ENCODE measurements around the gene TMEM59L. TPM values are rescaled to one million over a fixed set of nuclear protein-coding genes. Genes with fewer than 3 reads are reported as not detected.
A peak's percentile ranks its signal among the peaks of the same experiment; 100 is the strongest.

TMEM59L gene
- polyA plus RNA-seq, 1 of the 3 experiments (the other 2 are of a cell fraction): 9.6 TPM

DNA sequence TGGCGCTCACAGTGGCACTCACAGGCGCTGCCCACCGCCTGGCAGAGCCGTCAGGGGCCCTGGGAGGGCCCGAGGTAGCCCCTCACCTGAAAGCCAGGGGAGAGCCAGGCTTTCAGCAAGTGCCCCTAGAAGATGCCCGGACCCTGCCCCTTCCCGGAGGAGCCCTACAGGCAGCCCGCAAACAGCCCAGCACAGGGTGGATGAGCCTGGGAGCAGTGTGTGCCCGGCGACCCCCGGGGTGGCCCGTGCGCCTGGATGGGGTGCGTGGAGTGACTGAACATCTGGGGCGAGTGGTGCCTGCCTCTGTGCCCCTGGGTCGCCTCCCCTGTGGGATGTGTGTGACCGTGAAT, 7.5 kb upstream of the TMEM59L start:
- no peak overlapping the region for H3K4me2 ChIP-seq
- peaks cover 48% of the 10 kb centered on the region for H3K27me3 ChIP-seq (ENCODE audit: insufficient read depth)
- no peaks in the 10 kb centered on the region; a peak in 1 of 4 replicates for H3K4me1 ChIP-seq (ENCODE audit: control insufficient read depth in 1 of 2, insufficient read depth in 2 of 2, low read depth in 1 of 2, low read length in 1 of 2)
- no peaks in the 10 kb centered on the region for H4K20me1 ChIP-seq (ENCODE audit: insufficient read depth)
- no peaks in the 10 kb centered on the region for H3K36me3 ChIP-seq (replicated peaks in 1 of 2; ENCODE audit: control insufficient read depth in 1 of 2, insufficient read depth in 2 of 2, low read length in 1 of 2)
- H3K27ac ChIP-seq (ENCODE audit: low read depth in 2 of 2, low read length in 1 of 2): no peak overlapping the region
- peaks cover 27% of the 10 kb centered on the region for H3F3A ChIP-seq (replicated peaks; ENCODE audit: insufficient read depth)
- no peaks in the 10 kb centered on the region for H3K79me2 ChIP-seq (ENCODE audit: insufficient read depth)
- peak; percentile 45 for DNase-seq
- WGBS (ENCODE audit: low lambda C conversion rate): 32% methylated on average over 10 of the region's 17 CpGs
- no peak overlapping the region for H3K4me3 ChIP-seq (ENCODE audit: low read depth in 2 of 2, low read length in 1 of 2)
- no peaks in the 10 kb centered on the region for H3K9me3 ChIP-seq
- ChIA-PET POLR2A (no interaction called here), CTCF (interaction anchor here (1.7 to 2.8 kb wide), 6 partner anchors 10 to 261 kb away, joined by 3 to 19 read pairs (median 7); no protein-coding TSS in a partner anchor)
- H3K9me2 ChIP-seq: no peaks in the 10 kb centered on the region
- no peak overlapping the region for H2AFZ ChIP-seq (ENCODE audit: low read depth)
- no peak for TF ChIP-seq YY1 (IDR thresholded peaks at IDR 0.05; ENCODE audit: low read depth)
- TF ChIP-seq MEF2A (IDR thresholded peaks at IDR 0.05; ENCODE audit: borderline replicate concordance, low read depth): no peak
- no peak for TF ChIP-seq NRF1 (IDR thresholded peaks at IDR 0.05; ENCODE audit: low read depth, low read length)
- no peak for TF ChIP-seq MAX (IDR thresholded peaks at IDR 0.05; ENCODE audit: low read depth)
- TF ChIP-seq ZBTB33 (IDR thresholded peaks at IDR 0.05; ENCODE audit: borderline replicate concordance, low read depth): no peak
- TF ChIP-seq RXRA (IDR thresholded peaks at IDR 0.05; ENCODE audit: borderline replicate concordance, low read depth): no peak
- no peak for TF ChIP-seq POLR2AphosphoS5 (IDR thresholded peaks at IDR 0.05; ENCODE audit: low read depth, low read length)
- TF ChIP-seq EZH2phosphoT487 (IDR thresholded peaks at IDR 0.05; ENCODE audit: borderline replicate concordance, low read depth): no peak
- no peak for TF ChIP-seq FOXJ3 (CRISPR knock-in tag; IDR thresholded peaks at IDR 0.05)
- TF ChIP-seq, protein P1, sequence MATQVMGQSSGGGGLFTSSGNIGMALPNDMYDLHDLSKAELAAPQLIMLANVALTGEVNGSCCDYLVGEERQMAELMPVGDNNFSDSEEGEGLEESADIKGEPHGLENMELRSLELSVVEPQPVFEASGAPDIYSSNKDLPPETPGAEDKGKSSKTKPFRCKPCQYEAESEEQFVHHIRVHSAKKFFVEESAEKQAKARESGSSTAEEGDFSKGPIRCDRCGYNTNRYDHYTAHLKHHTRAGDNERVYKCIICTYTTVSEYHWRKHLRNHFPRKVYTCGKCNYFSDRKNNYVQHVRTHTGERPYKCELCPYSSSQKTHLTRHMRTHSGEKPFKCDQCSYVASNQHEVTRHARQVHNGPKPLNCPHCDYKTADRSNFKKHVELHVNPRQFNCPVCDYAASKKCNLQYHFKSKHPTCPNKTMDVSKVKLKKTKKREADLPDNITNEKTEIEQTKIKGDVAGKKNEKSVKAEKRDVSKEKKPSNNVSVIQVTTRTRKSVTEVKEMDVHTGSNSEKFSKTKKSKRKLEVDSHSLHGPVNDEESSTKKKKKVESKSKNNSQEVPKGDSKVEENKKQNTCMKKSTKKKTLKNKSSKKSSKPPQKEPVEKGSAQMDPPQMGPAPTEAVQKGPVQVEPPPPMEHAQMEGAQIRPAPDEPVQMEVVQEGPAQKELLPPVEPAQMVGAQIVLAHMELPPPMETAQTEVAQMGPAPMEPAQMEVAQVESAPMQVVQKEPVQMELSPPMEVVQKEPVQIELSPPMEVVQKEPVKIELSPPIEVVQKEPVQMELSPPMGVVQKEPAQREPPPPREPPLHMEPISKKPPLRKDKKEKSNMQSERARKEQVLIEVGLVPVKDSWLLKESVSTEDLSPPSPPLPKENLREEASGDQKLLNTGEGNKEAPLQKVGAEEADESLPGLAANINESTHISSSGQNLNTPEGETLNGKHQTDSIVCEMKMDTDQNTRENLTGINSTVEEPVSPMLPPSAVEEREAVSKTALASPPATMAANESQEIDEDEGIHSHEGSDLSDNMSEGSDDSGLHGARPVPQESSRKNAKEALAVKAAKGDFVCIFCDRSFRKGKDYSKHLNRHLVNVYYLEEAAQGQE (IDR thresholded peaks at IDR 0.05; ENCODE audit: low read depth, low read length): no peak
- TF ChIP-seq NFIC (IDR thresholded peaks at IDR 0.05; ENCODE audit: borderline replicate concordance): no peak
- no peak for TF ChIP-seq FOXM1 (IDR thresholded peaks at IDR 0.05; ENCODE audit: low read depth)
- TF ChIP-seq TCF12 (IDR thresholded peaks at IDR 0.05): no peak
- no peak for TF ChIP-seq TEAD4 (IDR thresholded peaks at IDR 0.05; ENCODE audit: borderline replicate concordance, insufficient read depth)
- TF ChIP-seq CHD2 (IDR thresholded peaks at IDR 0.05; ENCODE audit: low read length, partially characterized antibody): no peak
- no peak for TF ChIP-seq USF1 (IDR thresholded peaks at IDR 0.05; ENCODE audit: borderline replicate concordance, low read depth)
- no peak for TF ChIP-seq EP300 (IDR thresholded peaks at IDR 0.05; ENCODE audit: borderline replicate concordance in 1 of 2, low read depth in 1 of 2, low read length in 1 of 2)
- no peak overlapping the region for H3K9ac ChIP-seq

Data from SK-N-SH (cell line).